NOMO-1 treated with dmso at 0.1 percent for 144 hours (cell line): ENCODE results near the gene ADGRL3.

Source experiments
- DNase-seq: peaks from one replicate; lab custom pipeline; 2025; ENCODE audit not compliant: unreplicated experiment; lab: John Stamatoyannopoulos, UW

ADGRL3 gene

GRCh38 chr4:61275241-61275640 is 75.1 kb downstream of the ADGRL3 start:
- no peak for DNase-seq

- DNase-seq, result no peak
Measured at GRCh38 chr4:61276029-61276428, 75.9 kb downstream of the ADGRL3 start.

GRCh38 chr4:61277785-61278760 is 77.9 kb downstream of the ADGRL3 start:
- DNase-seq, result no peak

- no peak for DNase-seq
Measured at GRCh38 chr4:61292322-61292721, 92.2 kb downstream of the ADGRL3 start.

- no peak for DNase-seq
Measured at GRCh38 chr4:61293707-61294400, 93.7 kb downstream of the ADGRL3 start.

GRCh38 chr4:61294936-61295335 is 94.8 kb downstream of the ADGRL3 start:
- DNase-seq, result no peak

- DNase-seq, result no peak
Measured at GRCh38 chr4:61296144-61296543, 96.0 kb downstream of the ADGRL3 start.

- no peak for DNase-seq
Measured at GRCh38 chr4:61298178-61298740, 98.1 kb downstream of the ADGRL3 start.

- no peak for DNase-seq
Measured at GRCh38 chr4:61299316-61299715, 99.2 kb downstream of the ADGRL3 start.

GRCh38 chr4:61300266-61300844 is 100.2 kb downstream of the ADGRL3 start:
- no peak for DNase-seq

GRCh38 chr4:61301271-61301670 is 101.1 kb downstream of the ADGRL3 start:
- no peak for DNase-seq

GRCh38 chr4:61308033-61308432 is 107.9 kb downstream of the ADGRL3 start:
- DNase-seq, result no peak

GRCh38 chr4:61309616-61310015 is 109.5 kb downstream of the ADGRL3 start:
- no peak for DNase-seq

- no peak for DNase-seq
Measured at GRCh38 chr4:61312526-61312925, 112.4 kb downstream of the ADGRL3 start.

GRCh38 chr4:61318431-61318830 is 118.3 kb downstream of the ADGRL3 start:
- DNase-seq, result no peak

GRCh38 chr4:61319156-61319555 is 119.0 kb downstream of the ADGRL3 start:
- no peak for DNase-seq

- DNase-seq, result no peak
Measured at GRCh38 chr4:61320154-61320553, 120.0 kb downstream of the ADGRL3 start.

- no peak for DNase-seq
Measured at GRCh38 chr4:61320631-61321030, 120.5 kb downstream of the ADGRL3 start.

- no peak for DNase-seq
Measured at GRCh38 chr4:61332693-61333092, 132.6 kb downstream of the ADGRL3 start.

GRCh38 chr4:61333490-61333889 is 133.4 kb downstream of the ADGRL3 start:
- DNase-seq, result no peak

GRCh38 chr4:61335241-61335763 is 135.2 kb downstream of the ADGRL3 start:
- no peak for DNase-seq
